Fibroblast of lung (primary cell): ENCODE data around the gene MAPK4.

Experiments used
- EZH2 ChIP-seq: IDR thresholded peaks from 2 replicates; pipeline ENCODE4 v1.5.1; 2012; ENCODE audit warnings: low read length, control low read depth, mild to moderate bottlenecking; ENCODE audit errors: missing control alignments
- TF ChIP-seq, protein P1 (sequence below), 2 donors: IDR thresholded peaks in 1 of 2; conservative IDR thresholded peaks in 1 of 2; 1 replicate in 1 of 2; 2 replicates in 1 of 2; pipeline ENCODE4 v1.5.1; 2011 to 2012; ENCODE audit warnings: low read length in 2 of 2, control low read depth in 1 of 2, inconsistent platforms in 1 of 2, low read depth in 1 of 2, mild to moderate bottlenecking in 1 of 2

GRCh38 chr18:50745945-50746344 lies 186.1 kb downstream of the MAPK4 start:
- no peak for TF ChIP-seq EZH2
- TF ChIP-seq, protein P1, sequence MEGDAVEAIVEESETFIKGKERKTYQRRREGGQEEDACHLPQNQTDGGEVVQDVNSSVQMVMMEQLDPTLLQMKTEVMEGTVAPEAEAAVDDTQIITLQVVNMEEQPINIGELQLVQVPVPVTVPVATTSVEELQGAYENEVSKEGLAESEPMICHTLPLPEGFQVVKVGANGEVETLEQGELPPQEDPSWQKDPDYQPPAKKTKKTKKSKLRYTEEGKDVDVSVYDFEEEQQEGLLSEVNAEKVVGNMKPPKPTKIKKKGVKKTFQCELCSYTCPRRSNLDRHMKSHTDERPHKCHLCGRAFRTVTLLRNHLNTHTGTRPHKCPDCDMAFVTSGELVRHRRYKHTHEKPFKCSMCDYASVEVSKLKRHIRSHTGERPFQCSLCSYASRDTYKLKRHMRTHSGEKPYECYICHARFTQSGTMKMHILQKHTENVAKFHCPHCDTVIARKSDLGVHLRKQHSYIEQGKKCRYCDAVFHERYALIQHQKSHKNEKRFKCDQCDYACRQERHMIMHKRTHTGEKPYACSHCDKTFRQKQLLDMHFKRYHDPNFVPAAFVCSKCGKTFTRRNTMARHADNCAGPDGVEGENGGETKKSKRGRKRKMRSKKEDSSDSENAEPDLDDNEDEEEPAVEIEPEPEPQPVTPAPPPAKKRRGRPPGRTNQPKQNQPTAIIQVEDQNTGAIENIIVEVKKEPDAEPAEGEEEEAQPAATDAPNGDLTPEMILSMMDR (conservative IDR thresholded peaks at IDR 0.05 in 1 of 2, IDR thresholded peaks at IDR 0.05 in 1 of 2; ENCODE audit: low read depth in 1 of 2, low read length in 2 of 2), result no peak
